Bone marrow (tissue), 2 donors: ENCODE measurements around the gene INPP4B.
"Not testable (repeated sequence)": the region's sequence is repeated elsewhere in the genome, so short reads cannot be mapped to it uniquely, and the experiment has no call there.

ENCODE experiments used
- DNase-seq, 2 donors: peaks; one replicate each; lab custom pipeline; 2025; lab: John Stamatoyannopoulos, UW

Gene INPP4B

DNA sequence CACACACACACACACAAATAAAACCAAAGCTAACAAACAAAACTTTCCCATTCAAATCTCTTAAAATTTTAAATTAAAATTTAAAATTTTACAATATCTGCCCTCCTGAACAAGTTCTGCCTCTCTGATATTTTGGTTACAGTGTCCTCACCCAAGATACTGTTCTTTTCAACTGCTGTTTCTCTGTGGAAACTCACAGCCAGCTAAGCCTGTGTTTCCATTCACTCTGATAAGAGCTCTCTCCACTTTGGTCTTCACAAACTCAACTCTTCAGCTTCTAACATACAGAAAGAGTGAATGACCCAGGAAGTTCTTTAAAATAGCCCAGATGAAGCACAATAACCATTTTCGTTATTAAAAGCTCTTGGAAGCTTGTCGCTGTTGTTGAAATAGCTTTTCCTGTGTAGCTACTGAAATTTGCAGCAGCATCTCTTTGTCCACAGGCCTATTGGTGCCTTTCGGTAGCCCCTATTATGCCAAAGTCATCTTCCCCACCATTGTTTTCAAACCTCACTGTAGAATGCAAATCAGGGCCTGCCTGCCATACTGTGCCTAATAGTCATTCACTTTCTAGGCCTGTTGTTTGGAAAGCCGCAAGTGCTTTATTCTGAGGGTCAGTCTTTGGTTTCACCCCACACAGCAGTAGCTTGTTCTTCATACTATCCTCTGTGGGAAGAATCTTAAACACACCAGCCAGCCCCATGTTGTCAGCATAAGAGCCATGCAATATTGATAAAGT is 19.4 kb downstream of the INPP4B start:
- no peak for DNase-seq

DNA sequence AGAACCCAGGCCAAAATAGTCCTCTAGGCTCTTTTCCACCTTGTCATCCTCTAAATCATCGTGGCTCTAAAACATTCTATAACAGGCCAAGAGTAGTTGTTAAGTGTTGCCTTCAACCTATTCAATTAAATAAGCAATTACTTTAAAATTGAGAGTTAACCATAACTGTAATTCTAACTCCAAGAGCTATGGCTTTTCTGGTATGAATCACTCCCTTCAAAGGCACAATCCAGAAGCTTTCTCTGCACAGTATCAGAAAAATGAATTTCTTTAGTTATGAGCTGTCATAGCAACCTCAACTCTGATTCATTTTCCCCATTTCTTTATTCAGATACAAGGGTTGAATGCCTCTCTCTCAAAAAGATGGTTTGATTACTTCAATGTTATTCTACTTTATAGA is 21.7 kb downstream of the INPP4B start:
- no peak for DNase-seq

DNA sequence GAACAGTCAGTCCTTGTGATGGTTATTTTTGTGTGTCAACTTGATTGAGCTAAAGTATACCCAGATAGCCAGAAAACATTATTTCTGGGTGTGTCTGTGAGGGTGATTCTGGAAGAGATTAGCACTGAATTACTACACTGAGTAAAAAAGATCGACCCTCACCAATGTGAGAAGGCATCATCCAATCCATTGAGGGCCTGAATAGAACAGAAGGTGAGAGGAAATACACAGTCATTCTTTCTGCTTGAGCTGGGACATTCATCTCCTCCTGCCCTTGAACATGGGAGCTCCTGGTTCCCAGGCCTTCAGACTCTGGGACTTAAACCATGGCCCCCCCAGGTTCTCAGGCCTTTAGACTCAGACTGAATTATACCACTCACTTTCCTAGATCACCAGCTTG is 22.3 kb downstream of the INPP4B start:
- DNase-seq, result no peak

DNA sequence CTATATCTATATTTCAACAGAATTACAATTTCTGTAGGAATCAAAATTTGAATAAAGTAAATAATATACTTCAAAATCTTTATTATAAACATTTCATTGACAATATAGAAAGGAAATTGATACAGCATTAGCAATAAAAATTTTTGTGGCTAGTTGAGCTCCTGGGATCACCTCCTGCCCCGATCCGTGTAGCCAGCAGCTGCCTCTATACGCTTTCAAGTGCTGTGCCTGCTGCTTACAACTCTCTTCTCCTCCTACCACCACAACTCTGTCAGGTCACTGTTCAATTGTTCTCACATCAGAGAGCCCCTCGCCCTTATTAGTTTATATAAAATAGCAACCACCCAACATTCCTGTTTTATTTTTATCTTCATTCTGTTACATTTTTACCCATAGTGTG is 27.6 kb downstream of the INPP4B start:
- DNase-seq, result no peak

DNA sequence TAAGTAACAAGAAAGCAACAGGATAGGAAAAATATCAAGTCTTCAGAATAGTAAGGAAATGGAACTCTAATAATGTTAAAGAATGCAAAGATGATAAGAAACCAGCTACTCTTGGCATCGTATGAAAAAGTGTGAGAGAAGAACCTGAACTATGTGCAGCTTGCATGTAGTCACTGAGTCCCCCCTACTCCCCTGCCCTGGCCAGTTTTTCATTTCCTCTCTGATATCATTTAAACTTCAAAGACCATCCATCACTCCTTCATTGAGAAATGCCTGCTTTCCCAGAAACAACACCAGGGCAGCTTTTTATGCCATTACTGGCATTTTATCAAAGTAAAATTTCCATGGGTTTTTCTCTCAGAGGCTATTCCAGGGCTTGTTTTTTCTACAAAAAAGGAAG is 28.1 kb downstream of the INPP4B start:
- no peak for DNase-seq

DNA sequence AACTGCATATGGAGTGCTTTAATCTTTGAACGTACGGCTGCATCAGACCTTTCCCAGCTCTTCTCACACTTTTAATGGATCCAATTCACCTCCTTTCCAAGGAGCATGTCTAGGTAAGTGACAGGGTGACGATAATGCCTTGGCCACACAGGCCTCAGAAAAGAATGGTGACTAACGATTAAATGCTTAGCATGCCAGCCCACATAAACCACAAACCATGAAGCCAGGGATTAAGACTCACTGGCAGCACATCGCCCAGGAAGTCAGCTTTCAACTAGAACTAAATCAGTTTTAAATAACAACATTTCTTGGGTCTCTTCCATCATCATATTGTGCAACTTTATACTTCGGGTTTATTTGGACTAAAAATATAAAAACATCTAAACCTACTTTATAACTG is 28.7 kb downstream of the INPP4B start:
- peak in 1 of 2 donors; percentile 82 for DNase-seq

DNA sequence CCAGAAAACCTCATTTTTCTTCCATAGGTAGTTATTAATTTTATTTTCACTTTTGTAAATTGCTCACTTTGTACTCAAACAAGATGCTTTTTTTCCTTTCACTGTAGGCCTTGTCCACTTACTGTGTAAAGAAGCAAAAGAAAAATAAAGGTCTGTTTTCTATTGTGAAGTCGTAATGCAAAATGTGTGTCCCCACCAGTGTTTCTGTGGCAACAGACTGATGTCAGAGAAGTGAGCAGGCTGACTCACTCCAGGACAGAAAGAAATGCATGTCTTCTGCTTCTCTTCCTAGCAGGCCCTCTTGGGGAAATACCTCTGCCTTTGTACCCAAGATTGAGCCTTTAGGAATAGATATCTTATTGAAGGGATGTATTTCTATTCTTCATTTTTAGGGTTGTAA is 30.3 kb downstream of the INPP4B start:
- DNase-seq, result peak in 1 of 2 donors; percentile 82

DNA sequence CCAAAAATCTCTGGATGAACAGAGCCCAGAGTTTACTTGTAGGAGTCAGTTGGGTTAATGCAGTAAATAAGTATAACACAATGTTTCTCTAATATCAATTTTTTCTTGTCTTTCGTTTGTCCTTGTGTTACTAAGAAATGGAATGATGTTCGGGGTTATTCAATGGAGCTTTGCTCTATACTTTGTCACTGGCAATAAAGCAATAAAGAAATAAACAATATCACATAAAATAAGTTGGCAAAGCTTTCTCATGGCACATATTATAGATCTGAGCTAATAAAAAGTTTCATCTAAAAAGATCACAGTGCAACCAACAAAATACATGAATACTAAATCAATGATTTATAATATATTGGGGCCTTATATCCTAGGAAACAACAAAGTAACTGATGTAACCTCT is 32.7 kb downstream of the INPP4B start:
- no peak for DNase-seq

DNA sequence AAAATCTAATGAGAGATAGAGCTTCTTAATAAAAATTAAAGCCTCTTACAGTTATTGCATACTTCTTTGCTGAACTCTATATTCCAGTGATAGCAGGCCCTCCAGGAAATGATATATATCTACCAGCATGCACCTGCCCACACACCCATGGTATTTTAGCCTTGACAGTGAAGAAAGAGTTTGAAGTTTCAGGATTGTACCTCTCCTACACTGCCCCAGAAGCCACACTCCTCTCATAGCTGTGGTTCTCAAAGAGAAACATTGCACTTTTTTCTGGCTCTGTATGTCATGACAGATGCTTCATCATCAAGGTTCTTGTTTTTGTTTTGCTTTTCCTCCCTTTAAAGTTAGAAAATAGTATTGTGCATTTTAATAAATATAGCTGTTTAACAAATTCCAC is 34.0 kb downstream of the INPP4B start:
- no peak for DNase-seq

DNA sequence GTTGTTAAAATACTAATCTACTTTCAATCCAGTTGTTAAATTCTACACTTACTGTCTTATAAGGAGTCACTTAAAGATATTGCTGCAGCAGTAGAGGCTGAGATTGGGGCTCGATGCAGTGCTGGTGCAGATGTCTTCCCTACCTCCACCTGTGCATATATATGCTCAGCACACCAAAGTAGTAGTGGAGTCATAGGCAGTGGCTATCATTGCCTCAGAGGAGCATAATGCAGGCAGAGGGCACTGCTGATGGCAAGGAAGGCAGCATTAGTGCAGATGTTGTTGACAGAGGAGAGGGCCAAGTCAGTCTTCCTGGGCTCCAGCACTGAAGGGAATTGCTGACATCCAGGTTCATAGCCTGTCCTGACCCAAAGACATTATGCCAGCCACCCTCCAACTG is 35.1 kb downstream of the INPP4B start:
- DNase-seq, result no peak

DNA sequence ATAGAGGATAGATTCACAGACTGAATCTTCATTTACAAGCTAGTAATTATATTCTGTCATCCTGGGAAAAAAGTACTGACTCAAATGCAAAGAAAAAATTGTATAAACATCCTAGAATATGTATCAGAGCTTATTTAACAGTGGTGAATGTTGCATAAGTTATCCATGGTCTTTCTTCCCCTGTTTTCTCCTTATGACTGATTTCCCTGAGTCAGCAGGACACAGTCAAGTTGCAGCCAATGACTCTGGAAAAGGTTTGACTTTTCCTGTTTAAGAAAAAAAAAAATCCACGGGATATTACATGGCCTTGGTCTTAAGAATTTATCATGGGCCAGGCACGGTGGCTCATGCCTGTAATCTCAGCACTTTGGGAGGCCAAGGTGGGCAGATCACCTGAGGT is 36.5 kb downstream of the INPP4B start:
- DNase-seq, result no peak

DNA sequence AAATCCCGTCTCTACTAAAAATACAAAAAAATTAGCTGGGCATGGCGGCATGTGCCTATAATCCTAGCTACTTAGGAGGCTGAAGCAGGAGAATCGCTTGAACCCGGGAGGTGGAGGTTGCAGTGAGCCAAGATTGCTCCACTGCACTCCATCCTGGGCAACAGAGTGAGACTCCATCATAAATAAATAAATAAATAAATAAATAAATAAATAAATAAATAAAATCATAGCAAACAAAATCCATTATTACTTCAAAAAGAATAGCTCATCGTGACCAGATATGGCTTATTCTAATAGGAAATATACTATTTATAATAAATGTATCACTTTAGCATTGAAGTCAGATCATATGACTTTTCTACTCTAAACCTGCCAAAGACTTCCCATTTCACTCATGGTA is 42.2 kb downstream of the INPP4B start:
- DNase-seq, result not testable (repeated sequence)

DNA sequence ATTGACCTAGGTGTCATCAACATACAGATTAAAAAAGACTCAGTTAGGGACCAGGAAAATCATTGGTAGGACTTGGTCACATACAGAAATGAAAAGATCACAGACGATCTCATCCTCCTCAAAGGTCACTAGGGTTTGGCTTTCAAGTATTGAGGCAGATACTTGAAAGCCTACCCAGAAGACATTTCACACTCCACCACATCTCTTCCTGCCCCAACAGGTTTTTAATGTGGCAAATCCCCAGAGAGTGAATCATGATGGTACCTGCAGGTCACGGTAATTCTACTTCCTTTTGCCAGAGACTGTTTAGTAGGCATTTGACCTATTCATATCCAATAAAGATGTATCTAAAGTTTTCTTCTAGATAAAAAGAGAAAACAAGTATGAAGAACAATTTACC is 44.1 kb downstream of the INPP4B start:
- DNase-seq, result no peak

DNA sequence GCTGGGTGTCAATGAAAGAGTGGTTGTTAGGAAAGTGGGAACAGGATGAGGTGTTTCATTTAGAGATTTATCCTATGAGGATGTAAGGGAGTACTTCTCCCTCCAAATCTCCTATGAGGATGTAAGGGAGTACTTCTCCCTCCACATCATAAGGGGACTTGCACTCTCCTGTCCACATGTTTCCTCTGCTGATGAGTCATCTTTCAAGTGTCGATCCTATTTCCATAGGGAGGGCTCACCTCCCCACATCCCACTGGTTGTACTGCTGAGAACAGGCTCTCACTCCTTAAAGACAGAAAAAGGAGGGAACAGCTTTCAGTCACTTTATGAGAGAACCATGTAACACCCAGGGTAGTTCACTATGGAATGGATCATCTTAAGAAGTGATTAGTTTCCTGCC is 65.0 kb downstream of the INPP4B start:
- DNase-seq, result no peak

DNA sequence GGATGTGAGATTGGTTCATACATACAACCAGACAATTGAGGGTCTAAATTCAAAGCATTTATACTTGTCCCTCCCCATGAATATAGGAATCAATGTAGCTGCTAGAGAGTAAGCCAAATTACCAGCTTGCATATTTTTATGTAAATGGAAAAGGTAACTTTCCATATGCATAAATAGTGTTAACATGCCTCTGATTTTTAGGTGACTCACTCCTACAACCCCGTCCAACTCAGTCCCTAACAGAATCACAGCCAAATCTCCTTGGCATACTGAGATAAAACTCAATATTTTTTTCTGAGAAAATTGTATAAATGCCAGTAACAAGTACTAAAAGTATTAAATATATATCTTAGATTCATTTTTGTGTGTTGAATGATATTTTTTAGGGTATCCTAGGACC is 67.2 kb downstream of the INPP4B start:
- DNase-seq, result no peak

DNA sequence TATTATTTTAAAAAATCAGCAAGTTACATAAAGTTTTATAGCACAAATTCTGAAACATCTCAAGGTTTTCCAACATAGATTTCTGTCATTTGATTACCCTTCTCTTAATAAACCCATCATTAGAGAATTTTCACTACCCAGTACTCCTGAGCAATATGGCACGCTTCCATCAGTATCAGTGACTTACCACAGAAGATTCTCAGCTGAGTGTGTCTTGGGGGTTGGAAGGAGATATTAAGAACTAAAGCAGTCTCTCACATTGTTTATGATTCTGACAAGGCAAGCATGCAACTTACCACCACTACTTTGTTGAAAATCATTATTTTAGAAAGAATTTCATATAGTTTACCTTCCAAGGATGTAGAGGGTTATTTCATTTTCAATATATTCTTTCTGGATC is 67.7 kb downstream of the INPP4B start:
- DNase-seq, result no peak

DNA sequence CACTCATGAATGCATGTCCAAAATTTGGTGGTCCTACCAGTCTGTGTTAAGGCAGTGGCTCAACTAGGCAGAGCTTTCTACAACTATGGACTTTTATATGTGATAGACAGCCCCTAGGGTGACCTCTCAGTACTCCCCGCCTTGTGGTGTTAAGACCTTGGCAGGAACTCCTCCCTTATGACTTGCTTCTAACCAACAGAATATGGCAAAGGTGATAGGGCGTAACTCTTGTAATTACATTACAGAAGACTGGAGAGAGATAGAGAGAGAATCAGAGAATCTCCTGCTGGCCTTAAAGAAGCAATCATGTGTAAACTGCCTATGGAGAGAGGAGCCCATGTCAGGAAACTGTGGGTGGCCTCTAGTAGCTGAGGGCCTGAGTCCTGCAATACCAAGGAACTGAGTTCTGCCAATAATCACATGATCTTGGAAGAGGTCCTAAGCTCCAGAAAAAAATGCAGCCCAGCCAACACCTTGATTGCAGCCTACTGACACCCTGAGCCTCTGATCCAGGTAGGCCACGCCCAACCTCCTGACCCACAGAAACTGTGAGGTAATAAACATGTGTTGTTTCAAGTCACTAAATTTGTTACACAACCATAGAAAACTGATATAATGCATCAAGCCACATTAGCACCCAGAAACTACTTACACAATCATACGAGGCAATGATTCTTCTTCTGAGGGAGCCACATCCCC is 68.9 kb downstream of the INPP4B start:
- DNase-seq, result no peak

DNA sequence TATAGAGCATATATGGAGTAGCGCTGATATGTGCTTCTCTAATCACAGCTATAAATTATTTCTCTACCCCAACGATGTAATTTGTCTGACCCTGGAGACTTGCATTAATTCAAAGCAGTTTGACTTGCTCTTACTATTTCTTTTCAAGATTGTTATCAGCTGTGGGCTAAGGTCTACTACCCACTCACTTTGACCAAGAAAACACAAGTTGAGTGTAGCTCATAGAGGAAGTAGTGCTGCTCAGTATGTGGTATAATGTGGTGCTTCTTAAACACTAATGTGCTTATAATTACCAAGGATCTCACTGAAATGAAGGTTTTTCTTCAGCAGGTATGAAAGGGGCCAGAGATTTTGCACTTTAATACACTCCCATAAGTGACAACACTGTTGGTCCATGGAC is 70.1 kb downstream of the INPP4B start:
- DNase-seq, result no peak

DNA sequence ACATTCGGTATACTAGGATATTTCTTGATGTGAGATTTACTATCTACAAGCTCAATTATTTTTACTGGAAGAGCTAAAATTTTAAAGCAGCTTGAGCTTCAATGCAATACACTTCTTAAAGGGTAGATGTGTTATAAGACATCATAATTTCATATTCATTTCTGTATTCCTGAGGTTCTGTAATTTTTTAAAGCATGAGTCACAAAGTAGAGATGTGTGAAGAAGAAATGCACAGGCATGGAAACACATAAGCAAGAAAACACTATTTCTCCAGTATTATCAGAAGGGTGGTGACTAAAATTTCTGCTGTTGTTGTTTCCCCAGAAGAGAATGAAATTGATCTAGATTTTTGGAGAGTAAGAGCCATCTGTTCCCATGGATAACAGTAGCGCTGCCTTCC is 72.6 kb downstream of the INPP4B start:
- DNase-seq, result no peak

DNA sequence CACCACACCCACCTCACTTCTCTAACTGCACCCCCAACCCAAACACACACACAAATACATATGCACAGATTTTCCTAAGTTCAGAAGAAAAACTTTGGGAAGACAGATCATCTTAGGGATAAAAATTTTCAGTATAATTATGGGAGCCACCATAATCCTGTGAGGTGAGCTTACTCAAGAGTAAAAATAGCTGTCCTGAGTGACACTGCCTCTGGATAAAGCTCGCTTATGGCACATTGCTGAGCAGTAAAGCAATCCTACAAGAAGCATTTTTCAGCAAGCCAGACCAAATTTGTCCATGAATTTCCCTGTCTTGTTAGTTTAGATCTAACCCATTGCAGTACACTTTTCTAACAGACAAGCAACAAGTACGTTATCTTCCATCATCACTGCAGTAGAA is 83.8 kb downstream of the INPP4B start:
- DNase-seq, result no peak

DNA sequence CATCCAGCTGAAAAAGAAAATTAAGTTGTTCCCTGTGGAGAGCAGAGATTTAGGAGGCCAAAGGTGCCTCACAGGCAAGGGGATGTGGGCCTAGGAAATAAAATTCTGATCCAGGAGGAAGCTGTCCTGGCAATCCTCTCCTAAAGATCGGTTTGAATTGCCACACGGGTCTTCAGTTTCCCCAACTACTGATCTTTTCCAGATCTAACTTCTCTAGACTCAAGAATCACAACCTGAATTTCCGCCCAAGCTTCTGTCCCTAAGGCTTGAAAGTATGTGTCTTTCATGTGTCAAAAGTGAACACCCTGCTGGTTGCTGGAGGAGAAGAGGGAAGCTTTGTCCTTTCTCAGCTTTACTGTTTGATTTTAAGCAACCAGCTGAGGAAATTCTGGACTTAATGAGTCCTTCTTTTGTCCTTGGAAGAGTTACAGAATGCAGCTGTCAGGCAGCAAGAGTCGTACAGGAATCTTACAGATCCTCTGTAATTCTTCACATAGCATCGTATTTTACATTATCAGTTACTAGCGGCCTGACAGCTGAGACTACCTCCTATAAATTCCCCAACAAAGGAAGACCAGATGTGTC is 93.8 kb downstream of the INPP4B start:
- no peak for DNase-seq

DNA sequence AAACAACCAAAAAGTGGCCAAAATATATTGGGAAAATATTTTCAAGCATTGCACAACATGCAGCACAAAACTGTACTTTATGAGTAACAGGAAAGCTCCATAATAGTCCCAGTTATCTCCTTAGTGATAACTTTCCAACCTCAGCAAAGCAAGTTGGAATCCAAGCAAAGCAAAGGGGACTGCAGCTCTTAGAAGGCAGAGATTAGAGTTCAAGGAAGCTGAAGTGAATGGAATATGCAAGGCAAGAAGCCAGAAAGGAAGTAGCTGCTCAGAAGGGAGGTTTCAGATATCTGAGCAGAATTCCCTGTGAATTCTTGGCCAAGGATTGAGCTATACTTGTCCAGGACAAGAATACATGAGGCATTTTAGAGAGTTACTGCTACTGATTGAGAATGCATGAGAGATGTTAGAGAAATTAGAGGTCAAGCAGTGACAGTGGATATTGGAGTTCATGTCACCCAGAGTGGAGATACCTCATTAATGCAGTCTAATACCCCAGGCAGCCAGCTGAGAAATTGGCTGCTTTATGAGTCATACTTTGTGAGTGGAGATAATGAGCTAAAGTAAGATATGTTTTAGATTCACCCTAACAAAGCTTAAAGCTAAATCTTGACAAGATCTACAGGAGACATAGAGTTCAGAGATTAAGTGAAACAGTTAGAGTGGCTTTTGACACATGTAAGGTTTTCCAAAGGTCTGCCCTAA is 102.8 kb downstream of the INPP4B start:
- DNase-seq, result no peak

DNA sequence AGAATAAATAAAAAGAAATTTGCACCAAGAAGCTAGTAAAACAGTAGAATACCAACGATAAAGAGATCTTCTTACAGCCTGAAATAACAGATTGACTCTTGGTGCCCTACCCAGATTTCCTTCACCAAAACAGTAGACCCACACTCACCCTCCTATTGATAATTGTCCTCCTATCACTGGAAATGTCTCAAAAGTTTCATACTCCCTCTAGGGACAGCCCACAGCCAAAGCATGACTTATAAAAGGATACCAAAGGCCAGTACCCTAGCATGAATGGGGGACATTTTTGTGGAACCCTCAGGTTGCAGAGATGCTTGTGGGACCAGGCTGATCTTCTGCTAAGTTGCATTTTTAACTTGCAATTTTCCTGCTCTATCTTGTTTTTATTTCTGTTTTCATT is 104.1 kb downstream of the INPP4B start:
- DNase-seq, result no peak
